GM12874 (cell line): ENCODE results near the gene ABTB2.

Experiments
- TF ChIP-seq, protein P1 (sequence below): IDR thresholded peaks from 2 replicates; pipeline ENCODE4 v1.5.1; 2011; ENCODE audit warnings: low read depth, mild to moderate bottlenecking, control low read depth, low read length, moderate library complexity; ENCODE audit not compliant: insufficient read depth

ABTB2 gene

DNA sequence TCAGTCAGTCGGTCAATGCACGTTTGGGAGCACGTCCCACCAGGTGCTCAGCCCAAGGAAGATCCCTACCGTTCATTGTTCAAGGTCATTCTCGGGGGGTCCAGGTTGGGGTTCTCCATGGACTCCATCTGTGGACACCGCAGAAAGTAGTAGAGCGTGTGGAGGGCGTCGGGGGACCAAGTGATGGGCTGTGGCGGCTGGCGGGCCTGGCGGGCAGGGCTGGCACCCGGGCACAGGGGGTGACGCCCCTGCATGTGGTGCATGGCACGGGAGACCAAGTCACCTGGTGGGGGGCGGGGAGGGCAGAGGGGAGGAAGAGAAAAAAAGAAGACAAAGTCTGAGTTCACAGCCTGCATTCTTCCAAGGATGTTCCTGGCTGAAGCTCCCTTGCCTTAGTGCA lies 160.6 kb downstream of the ABTB2 start:
- TF ChIP-seq, protein P1, sequence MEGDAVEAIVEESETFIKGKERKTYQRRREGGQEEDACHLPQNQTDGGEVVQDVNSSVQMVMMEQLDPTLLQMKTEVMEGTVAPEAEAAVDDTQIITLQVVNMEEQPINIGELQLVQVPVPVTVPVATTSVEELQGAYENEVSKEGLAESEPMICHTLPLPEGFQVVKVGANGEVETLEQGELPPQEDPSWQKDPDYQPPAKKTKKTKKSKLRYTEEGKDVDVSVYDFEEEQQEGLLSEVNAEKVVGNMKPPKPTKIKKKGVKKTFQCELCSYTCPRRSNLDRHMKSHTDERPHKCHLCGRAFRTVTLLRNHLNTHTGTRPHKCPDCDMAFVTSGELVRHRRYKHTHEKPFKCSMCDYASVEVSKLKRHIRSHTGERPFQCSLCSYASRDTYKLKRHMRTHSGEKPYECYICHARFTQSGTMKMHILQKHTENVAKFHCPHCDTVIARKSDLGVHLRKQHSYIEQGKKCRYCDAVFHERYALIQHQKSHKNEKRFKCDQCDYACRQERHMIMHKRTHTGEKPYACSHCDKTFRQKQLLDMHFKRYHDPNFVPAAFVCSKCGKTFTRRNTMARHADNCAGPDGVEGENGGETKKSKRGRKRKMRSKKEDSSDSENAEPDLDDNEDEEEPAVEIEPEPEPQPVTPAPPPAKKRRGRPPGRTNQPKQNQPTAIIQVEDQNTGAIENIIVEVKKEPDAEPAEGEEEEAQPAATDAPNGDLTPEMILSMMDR = no peak

DNA sequence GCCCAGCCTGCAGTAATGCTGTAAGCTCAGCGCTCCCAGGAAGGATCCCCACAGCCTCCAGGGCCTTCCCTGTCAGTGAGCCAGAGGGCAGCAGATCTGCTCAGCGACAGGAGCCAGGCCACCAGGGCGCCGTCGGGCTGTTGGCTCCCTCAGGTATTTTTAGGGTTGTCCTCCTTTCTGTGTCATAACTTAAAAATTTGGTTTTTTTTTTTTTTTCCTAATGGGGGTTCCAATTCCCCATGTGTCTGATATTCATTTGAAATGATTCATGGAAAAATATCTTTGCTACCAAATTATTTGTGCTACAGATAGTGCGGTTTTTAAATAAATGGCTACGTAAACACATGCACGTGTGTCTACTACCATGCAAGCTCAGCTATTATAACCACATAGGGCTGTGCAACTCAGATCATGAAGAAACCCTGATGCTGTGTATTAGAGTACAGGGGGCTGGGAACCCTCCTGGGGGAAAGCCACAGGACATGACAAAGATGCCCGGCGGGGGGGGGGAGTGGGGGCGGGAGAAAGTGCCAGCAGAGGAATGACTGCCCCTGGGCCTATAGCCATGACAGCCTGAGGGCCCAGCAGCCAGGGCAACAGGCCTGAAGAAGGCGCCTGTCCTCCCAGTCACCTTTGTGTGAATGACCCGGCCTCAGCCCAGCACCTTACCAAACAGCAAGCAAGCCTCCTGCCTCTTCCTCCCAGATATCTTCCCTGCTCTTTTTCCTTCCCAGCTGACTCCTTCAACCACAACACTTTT lies 163.1 kb downstream of the ABTB2 start:
- TF ChIP-seq, protein P1 = no peak

DNA sequence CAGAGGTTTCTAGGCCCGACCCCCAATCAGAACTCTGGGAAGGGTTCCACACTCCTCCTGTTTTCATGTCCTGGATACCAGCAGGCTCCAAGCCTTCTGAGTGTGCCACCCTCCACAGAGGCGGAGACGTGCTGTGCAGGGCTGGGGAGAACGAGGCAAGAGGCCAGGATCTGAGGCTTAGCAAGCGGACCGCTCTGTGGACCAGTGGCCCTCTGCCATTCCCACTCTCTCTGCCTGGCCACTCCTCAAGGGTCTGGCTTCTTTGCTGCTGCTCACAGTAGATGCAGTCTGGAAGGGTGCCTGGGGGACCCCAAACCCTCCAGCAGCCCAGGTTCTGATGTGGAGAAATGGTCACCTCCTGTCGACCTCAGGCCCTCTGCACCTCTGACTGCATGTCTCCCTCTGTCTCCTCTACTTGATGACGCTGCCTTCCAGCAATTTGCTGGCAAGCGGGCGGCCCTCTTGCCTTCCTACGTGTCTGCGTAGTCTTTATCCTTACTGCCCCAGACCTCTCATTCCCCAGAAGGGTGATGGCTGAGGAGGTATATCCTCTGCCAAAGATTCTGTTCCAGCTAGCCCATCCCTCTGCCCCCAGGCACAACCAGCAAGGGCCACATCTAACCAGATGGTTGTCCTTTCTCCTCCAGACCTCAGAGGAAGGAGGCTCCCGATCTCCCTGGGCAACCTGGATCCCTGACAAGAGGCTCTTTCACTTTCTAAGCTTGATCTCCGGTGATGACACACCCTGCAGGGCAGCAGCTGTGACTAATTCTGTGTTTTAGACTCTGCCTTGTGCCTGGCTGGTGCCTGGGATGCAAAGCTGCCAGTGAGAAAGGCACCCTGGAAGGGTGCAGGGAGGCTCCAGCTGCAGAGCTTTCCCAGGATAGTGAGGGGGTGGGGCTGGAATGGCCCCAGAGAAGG lies 165.1 kb downstream of the ABTB2 start:
- TF ChIP-seq, protein P1 = no peak

DNA sequence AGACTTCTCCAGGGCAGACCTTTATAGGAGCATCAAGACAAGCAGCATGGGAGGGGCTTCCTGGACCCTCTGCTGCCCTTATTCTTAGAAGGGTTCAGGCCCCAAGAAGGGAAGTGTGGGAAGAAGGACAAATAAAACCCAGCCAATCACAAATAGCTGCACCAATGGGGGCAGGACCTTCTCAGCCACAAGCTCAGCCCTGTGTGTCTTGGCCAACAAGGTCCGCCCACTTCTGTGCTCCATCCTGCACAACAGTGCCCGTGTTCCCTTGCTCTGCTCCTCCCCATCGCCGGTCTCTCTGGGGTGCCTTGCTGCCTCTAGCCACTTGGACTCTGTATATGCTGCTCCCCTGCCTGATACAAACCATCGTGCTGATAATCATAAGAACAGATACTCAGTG lies 166.2 kb downstream of the ABTB2 start:
- TF ChIP-seq, protein P1 = no peak

DNA sequence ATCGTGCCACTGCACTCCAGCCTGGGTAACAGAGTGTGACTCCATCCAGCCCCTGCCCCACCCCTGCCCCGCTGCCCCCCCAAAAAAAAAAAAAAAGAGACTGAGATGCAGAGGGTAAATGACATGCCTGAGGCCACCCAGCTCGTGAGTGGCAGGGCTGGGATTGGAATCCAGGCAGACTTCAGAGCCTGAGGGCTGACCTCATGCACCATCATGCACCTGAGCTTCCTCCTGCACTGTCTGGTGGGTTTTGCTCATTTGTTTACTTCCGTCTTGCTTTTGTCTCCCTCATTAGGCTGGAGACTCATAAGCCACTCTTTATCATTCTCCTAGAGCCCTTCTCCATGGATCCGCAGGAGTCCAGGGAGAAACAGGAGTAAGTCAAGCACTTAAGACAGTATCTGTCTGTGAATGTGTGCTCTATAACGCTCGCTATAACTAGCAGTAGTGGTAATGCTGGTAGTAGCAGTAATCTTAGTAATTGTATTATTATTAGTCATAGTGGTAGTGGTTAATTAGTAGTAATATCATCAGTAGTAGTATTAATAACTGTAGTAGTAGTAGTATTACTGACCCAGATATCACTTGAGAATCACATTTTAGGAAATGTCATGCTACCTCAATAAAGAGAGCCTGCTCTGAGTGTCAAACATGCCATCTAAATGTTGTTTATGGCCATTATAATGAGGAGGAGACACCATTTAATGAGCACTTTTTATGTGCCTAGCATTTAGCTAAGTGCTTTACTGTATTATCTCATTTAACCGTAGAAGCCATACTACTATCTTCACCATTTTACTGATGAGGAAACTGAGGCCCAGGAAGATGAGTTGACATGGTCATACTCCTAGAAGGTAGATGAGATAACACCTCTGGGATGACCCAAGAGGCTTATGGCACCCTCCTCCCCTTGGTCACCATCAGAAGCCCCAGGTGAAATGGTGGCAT lies 167.3 kb downstream of the ABTB2 start:
- TF ChIP-seq, protein P1 = no peak

DNA sequence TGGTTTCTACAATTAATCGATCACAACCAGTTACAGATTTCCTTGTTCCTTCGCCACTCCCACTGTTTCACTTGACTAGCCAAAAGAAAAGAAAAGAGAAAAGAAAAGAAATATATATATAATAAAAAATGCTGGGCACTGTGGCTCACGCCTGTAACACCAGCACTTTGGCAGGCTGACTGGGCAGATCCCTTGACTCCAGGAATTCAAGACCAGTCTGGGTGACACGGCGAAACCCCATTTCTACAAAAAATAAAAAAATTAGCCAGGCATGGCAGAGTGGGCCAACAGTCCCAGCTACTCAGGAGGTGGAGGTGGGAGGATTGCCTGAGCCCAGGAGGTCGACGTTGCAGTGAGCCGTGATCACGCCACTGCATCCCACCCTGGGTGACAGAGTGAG lies 168.6 kb downstream of the ABTB2 start:
- TF ChIP-seq, protein P1 = no peak
